Motor neuron (in vitro differentiated cells): ENCODE results near the gene SMIM44. TPM values are rescaled to one million over a fixed set of nuclear protein-coding genes. Genes with fewer than 3 reads are reported as not detected.
"Not testable (repeated sequence)": the region's sequence is repeated elsewhere in the genome, so short reads cannot be mapped to it uniquely, and the experiment has no call there.

Source experiments
- ATAC-seq, 8 experiments: fragments of 200-7000 bp; cut with Tn5 transposase; replicated peaks in 6 of 8; 2 replicates each; pipeline ENCODE4 v1.8.0; 2021; ENCODE audit warnings: mild to moderate bottlenecking in 8 of 8, moderate library complexity in 8 of 8
- H3K27ac ChIP-seq, 2 donors: fragments of 250-450 bp; sonication (Bioruptor Pico); 2 replicates each; pipeline ENCODE4 v1.9.0; 2021; ENCODE audit warnings: antibody characterized with exemption in 2 of 2, mild to moderate bottlenecking in 2 of 2, moderate library complexity in 1 of 2
- H3K4me1 ChIP-seq, 2 donors: fragments of 250-450 bp; sonication (Bioruptor Pico); replicated peaks in 1 of 2; 2 replicates each; pipeline ENCODE4 v1.6.1; 2021; ENCODE audit warnings: antibody characterized with exemption in 2 of 2, mild to moderate bottlenecking in 2 of 2, moderate library complexity in 1 of 2
- H3K4me3 ChIP-seq, 5 donors: fragments of 250-450 bp; sonication (Bioruptor Pico); 2 replicates each; pipeline ENCODE4 v1.9.0; 2021; ENCODE audit warnings: antibody characterized with exemption in 5 of 5, mild to moderate bottlenecking in 5 of 5, moderate library complexity in 4 of 5
- WGBS, 10 experiments: fragments of 450-650 bp; shearing (Covaris generic); methylation state at CpG; one replicate each; pipeline ENCODE4 v1.0.0; 2022; 5-methylcytosine and 5-hydroxymethylcytosine counted together
- in situ Hi-C, 9 experiments: fragments of 400-800 bp; cut with MboI; loops; one replicate each; pipeline ENCODE4 v1.15.0; 2021; ENCODE audit warnings: low sequenced_read_pairs in 9 of 9, low pct_unique_long_range_greater_than_20kb in 2 of 9; ENCODE audit not compliant: unreplicated experiment in 9 of 9
- total RNA-seq, 8 experiments: library from RNA; unstranded; fragments of 300-600 nt; gene quantifications; 2 replicates each; pipeline versions ENCODE4 v1.2.3 to v1.2.4, GENCODE V29; 2022

The SMIM44 gene
- not detected for total RNA-seq

GRCh38 chr19:3483226-3483628, at the start of gene SMIM44:
Gene SMIM44 (minus strand): TSS chr19:3483441. CDS start chr19:3483403, 38 bp downstream.
- Histone ChIP-seq H3K4me3 (no peak within 1 kb of the TSS), H3K4me1 (peaks cover 6 to 9% of the 10 kb centered on the region in 2 donors), H3K27ac (no peak within 1 kb of the TSS)
- WGBS, 10 experiments: 16 to 100% (median 36%) methylated on average over 1 to 8 of the region's 33 CpGs; no CpG with 5 or more reads in 4 of the 10 experiments
- peak in 1 of 8 experiments; percentile 2 for ATAC-seq
- in situ Hi-C loops: loop anchor here in 4 of 9 experiments (10.0 to 25.0 kb wide), 3 partner anchors 146 to 171 kb away; no protein-coding TSS in a partner anchor

- Histone ChIP-seq H3K4me1 (no peaks in the 10 kb centered on the region), H3K27ac (no peak overlapping the region), H3K4me3 (no peak overlapping the region)
- ATAC-seq: peak in 1 of 8 experiments; percentile 1
- WGBS, 10 experiments: 100% methylated on average over 1 to 2 of the region's 17 CpGs; no CpG with 5 or more reads in 8 of the 10 experiments
- in situ Hi-C loops: no loop called here
These were observed 49.8 kb upstream of the SMIM44 start for GRCh38 chr19:3533033-3533432.

GRCh38 chr19:3532154-3532786, 49.0 kb upstream of the SMIM44 start:
- Histone ChIP-seq H3K4me1 (no peaks in the 10 kb centered on the region), H3K4me3 (no peak overlapping the region), H3K27ac (no peak overlapping the region)
- in situ Hi-C loops: no loop called here
- 80 to 100% (median 92%) methylated on average over 1 to 3 of the region's 33 CpGs; no CpG with 5 or more reads in 6 of the 10 experiments for WGBS, 10 experiments
- peak in 3 of 8 experiments; percentile 1 to 8 (median 6) for ATAC-seq

- peak in 1 of 8 experiments; percentile 1 for ATAC-seq
- WGBS, 10 experiments: 93 to 96% methylated on average over 5 to 6 of the region's 29 CpGs; no CpG with 5 or more reads in 8 of the 10 experiments
- no peak overlapping the region for H3K4me3 ChIP-seq
- in situ Hi-C loops: no loop called here
- H3K27ac ChIP-seq: no peak overlapping the region
- no peaks in the 10 kb centered on the region for H3K4me1 ChIP-seq
These were observed 48.5 kb upstream of the SMIM44 start for GRCh38 chr19:3531716-3532115.

- H3K4me3 ChIP-seq: no peak overlapping the region
- H3K27ac ChIP-seq: no peak overlapping the region
- in situ Hi-C loops: no loop called here
- ATAC-seq: no peak
- WGBS, 10 experiments: 85 to 100% (median 91%) methylated on average over 1 to 12 of the region's 12 CpGs; no CpG with 5 or more reads in 2 of the 10 experiments
- no peaks in the 10 kb centered on the region for H3K4me1 ChIP-seq
These were observed 47.1 kb upstream of the SMIM44 start for GRCh38 chr19:3530389-3530788.

- H3K27ac ChIP-seq, H3K4me1 ChIP-seq, ATAC-seq, in situ Hi-C loops, H3K4me3 ChIP-seq: not testable (repeated sequence)
- WGBS, 10 experiments: 85 to 100% (median 94%) methylated on average over 2 to 7 of the region's 7 CpGs
These were observed 46.1 kb upstream of the SMIM44 start for GRCh38 chr19:3529299-3529698.

GRCh38 chr19:3528539-3529211, 45.4 kb upstream of the SMIM44 start:
- in situ Hi-C loops: no loop called here
- Histone ChIP-seq H3K27ac (no peak overlapping the region), H3K4me3 (no peak overlapping the region), H3K4me1 (no peaks in the 10 kb centered on the region)
- ATAC-seq: no peak
- WGBS, 10 experiments: 90 to 100% (median 97%) methylated on average over 7 to 20 of the region's 20 CpGs; no CpG with 5 or more reads in 1 of the 10 experiments

GRCh38 chr19:3528080-3528479, 44.8 kb upstream of the SMIM44 start:
- H3K4me1 ChIP-seq: no peaks in the 10 kb centered on the region
- H3K27ac ChIP-seq: no peak overlapping the region
- ATAC-seq: no peak
- H3K4me3 ChIP-seq: no peak overlapping the region
- WGBS, 10 experiments: 80 to 97% (median 93%) methylated on average over 1 to 6 of the region's 14 CpGs; no CpG with 5 or more reads in 7 of the 10 experiments
- in situ Hi-C loops: no loop called here

GRCh38 chr19:3527238-3527910, 44.1 kb upstream of the SMIM44 start:
- Histone ChIP-seq H3K4me1 (no peaks in the 10 kb centered on the region), H3K4me3 (no peak overlapping the region), H3K27ac (no peak overlapping the region)
- no peak for ATAC-seq
- in situ Hi-C loops: no loop called here
- WGBS, 10 experiments: 95 to 100% (median 98%) methylated on average over 4 to 7 of the region's 21 CpGs; no CpG with 5 or more reads in 6 of the 10 experiments

GRCh38 chr19:3526507-3527237, 43.4 kb upstream of the SMIM44 start:
- Histone ChIP-seq H3K4me3 (no peak overlapping the region), H3K4me1 (no peaks in the 10 kb centered on the region), H3K27ac (no peak overlapping the region)
- in situ Hi-C loops: no loop called here
- ATAC-seq: peak in 1 of 8 experiments; percentile 10
- WGBS, 10 experiments: 40 to 100% (median 100%) methylated on average over 1 to 3 of the region's 28 CpGs; no CpG with 5 or more reads in 7 of the 10 experiments

- no peak for ATAC-seq
- Histone ChIP-seq H3K4me1 (no peaks in the 10 kb centered on the region), H3K4me3 (no peak overlapping the region), H3K27ac (no peak overlapping the region)
- 89 to 100% (median 93%) methylated on average over 1 to 5 of the region's 20 CpGs; no CpG with 5 or more reads in 7 of the 10 experiments for WGBS, 10 experiments
- in situ Hi-C loops: no loop called here
These were observed 41.7 kb upstream of the SMIM44 start for GRCh38 chr19:3524904-3525451.

GRCh38 chr19:3524078-3524842, 41.0 kb upstream of the SMIM44 start:
- Histone ChIP-seq H3K27ac (no peak overlapping the region), H3K4me3 (no peak overlapping the region), H3K4me1 (no peaks in the 10 kb centered on the region)
- ATAC-seq: peak in 1 of 8 experiments; percentile 8
- in situ Hi-C loops: no loop called here
- 92 to 100% (median 100%) methylated on average over 1 to 9 of the region's 33 CpGs; no CpG with 5 or more reads in 5 of the 10 experiments for WGBS, 10 experiments
